Psoas muscle (tissue), 8 donors: ENCODE measurements around the gene ARFGEF3. TPM values are rescaled to one million over a fixed set of nuclear protein-coding genes. Genes with fewer than 3 reads are reported as not detected.

Experiments
- ATAC-seq, 4 donors: fragments of 200-7000 bp; cut with Tn5 transposase; one replicate each; pipeline ENCODE4 v1.9.1; 2020; ENCODE audit warnings: moderate library complexity in 3 of 4, mild to moderate bottlenecking in 2 of 4
- DNase-seq, 2 donors: peaks; one replicate each; pipeline ENCODE4 v3.0.0-alpha.2; 2020
- H3K27ac ChIP-seq: fragments of 200-600 bp; one replicate; pipeline ENCODE4 v1.8.0; 2022
- H3K27me3 ChIP-seq, 3 donors: fragments of 200-600 bp in 1 of 3; one replicate each; pipeline versions ENCODE4 v1.6.1 to v1.8.0; 2013 to 2022; ENCODE audit warnings: low read length in 2 of 3, mild to moderate bottlenecking in 2 of 3, moderate library complexity in 1 of 3; ENCODE audit not compliant: insufficient read depth in 3 of 3
- H3K36me3 ChIP-seq, 2 donors: fragments of 200-600 bp in 1 of 2; one replicate each; pipeline versions ENCODE4 v1.6.1 to v1.8.0; 2013 to 2022; ENCODE audit warnings: low read depth in 1 of 2, mild to moderate bottlenecking in 1 of 2, moderate library complexity in 1 of 2; ENCODE audit not compliant: insufficient read depth in 1 of 2
- H3K4me1 ChIP-seq: fragments of 200-600 bp; one replicate; pipeline ENCODE4 v1.8.0; 2022
- H3K4me3 ChIP-seq: fragments of 200-600 bp; one replicate; pipeline ENCODE4 v1.8.0; 2022; ENCODE audit warnings: mild to moderate bottlenecking
- H3K9me3 ChIP-seq: fragments of 200-600 bp; one replicate; pipeline ENCODE4 v1.8.0; 2022
- WGBS, 3 donors: extraction: QIAGEN DNeasy Blood & Tissue Kit; methylation state at CpG; one replicate each; pipeline versions ENCODE4 v1.1.6 to v1.1.7; 2013; 5-methylcytosine and 5-hydroxymethylcytosine counted together
- intact Hi-C, 2 donors: fragments of 100-400 bp; cut with DNase I; formaldehyde crosslinking; loops; one replicate each; pipeline versions ENCODE4 v1.11.0 to v1.14.2; 2022
- polyA plus RNA-seq, 3 donors: library from polyadenylated mRNA; stranded (reverse); fragments of 200-250 nt; gene quantifications; one replicate each; pipeline ENCODE4 v1.2.3, GENCODE V29; 2013
- total RNA-seq, 4 donors: library from RNA; stranded (reverse); fragmentation: NEBNext Ultra II Directional in 2 of 4; extraction: Animal tissue kit (Norgen Biotek cat#: 25700) in 2 of 4; gene quantifications; one replicate each; pipeline versions ENCODE4 v1.2.1 to v1.2.4, GENCODE V29; 2021 to 2023
- TF ChIP-seq, protein P1 (sequence below): fragments of 200-600 bp; IDR thresholded peaks from one replicate; pipeline ENCODE4 v1.8.0; 2022; ENCODE audit warnings: antibody characterized with exemption
- donor health status: healthy with polysubstance abuse.
- donor health status: DM: no; HTN: no; CAD: no; lungs with moderate emphysema.
- donor health status: Bipolar disorder and iron deficiency.
- donor health status: healthy.
- donor health status: DM: yes; HTN: yes; CAD: no.
- donor health status: DM: no; HTN: no; CAD: no.
- donor health status: DM: no; HTN: no; CAD: no.
- donor health status: DM: yes; HTN: yes; CAD: no.

Gene ARFGEF3
- total and polyA plus RNA-seq, 7 donors: 0.20 to 18.4 (median 0.38) TPM

DNA sequence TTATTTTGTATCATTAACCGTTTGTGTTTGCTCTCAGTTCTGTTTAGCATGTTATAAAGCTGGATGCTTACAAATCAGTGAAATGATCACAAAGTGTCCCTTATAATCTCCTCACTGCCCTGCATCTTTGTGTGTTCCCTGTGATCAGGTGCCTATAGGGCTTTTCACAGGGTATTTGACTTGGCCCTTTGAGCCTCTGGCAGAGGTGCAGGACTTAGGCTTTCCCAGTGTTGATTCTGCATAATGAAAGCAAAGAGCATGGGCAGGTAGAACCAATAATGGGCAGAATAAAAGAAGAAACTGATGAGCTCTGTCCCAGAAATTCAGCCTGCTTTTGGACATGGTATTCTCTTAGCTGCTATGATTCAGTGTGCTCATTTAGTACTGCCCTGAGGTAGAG lies 73.5 kb downstream of the ARFGEF3 start:
- intact Hi-C loops: no loop called here
- no peaks in the 10 kb centered on the region for H3K9me3 ChIP-seq
- H3K36me3 ChIP-seq: no peaks in the 10 kb centered on the region
- H3K4me3 ChIP-seq: no peak overlapping the region
- H3K27me3 ChIP-seq: no peaks in the 10 kb centered on the region
- TF ChIP-seq, protein P1, sequence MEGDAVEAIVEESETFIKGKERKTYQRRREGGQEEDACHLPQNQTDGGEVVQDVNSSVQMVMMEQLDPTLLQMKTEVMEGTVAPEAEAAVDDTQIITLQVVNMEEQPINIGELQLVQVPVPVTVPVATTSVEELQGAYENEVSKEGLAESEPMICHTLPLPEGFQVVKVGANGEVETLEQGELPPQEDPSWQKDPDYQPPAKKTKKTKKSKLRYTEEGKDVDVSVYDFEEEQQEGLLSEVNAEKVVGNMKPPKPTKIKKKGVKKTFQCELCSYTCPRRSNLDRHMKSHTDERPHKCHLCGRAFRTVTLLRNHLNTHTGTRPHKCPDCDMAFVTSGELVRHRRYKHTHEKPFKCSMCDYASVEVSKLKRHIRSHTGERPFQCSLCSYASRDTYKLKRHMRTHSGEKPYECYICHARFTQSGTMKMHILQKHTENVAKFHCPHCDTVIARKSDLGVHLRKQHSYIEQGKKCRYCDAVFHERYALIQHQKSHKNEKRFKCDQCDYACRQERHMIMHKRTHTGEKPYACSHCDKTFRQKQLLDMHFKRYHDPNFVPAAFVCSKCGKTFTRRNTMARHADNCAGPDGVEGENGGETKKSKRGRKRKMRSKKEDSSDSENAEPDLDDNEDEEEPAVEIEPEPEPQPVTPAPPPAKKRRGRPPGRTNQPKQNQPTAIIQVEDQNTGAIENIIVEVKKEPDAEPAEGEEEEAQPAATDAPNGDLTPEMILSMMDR: no peak
- no peak for ATAC-seq
- H3K27ac ChIP-seq: no peak overlapping the region
- DNase-seq: no peak
- 79 to 90% (median 84%) methylated on average over 1 of the region's 1 CpG for WGBS, 3 donors
- no peaks in the 10 kb centered on the region for H3K4me1 ChIP-seq

GRCh38 chr6:138235693-138236092 lies 74.0 kb downstream of the ARFGEF3 start:
- DNase-seq: no peak
- H3K36me3 ChIP-seq: no peaks in the 10 kb centered on the region
- WGBS, 3 donors: 94 to 98% (median 94%) methylated on average over 1 of the region's 1 CpG
- intact Hi-C loops: no loop called here
- no peaks in the 10 kb centered on the region for H3K27me3 ChIP-seq
- no peak for ATAC-seq
- TF ChIP-seq, protein P1: no peak
- H3K27ac ChIP-seq: no peak overlapping the region
- H3K9me3 ChIP-seq: no peaks in the 10 kb centered on the region
- H3K4me3 ChIP-seq: no peak overlapping the region
- H3K4me1 ChIP-seq: no peaks in the 10 kb centered on the region

- no peak overlapping the region for H3K4me3 ChIP-seq
- H3K27ac ChIP-seq: no peak overlapping the region
- intact Hi-C loops: no loop called here
- TF ChIP-seq, protein P1: no peak
- no peaks in the 10 kb centered on the region for H3K9me3 ChIP-seq
- 81 to 94% (median 91%) methylated on average over 2 of the region's 2 CpGs for WGBS, 3 donors
- H3K27me3 ChIP-seq: no peaks in the 10 kb centered on the region
- no peaks in the 10 kb centered on the region for H3K4me1 ChIP-seq
- DNase-seq (no peak), ATAC-seq (no peak)
- H3K36me3 ChIP-seq: no peaks in the 10 kb centered on the region
Measured at GRCh38 chr6:138237463-138237862, 75.7 kb downstream of the ARFGEF3 start.

- 76 to 82% (median 81%) methylated on average over 6 of the region's 6 CpGs for WGBS, 3 donors
- no peaks in the 10 kb centered on the region for H3K27me3 ChIP-seq
- H3K4me1 ChIP-seq: no peaks in the 10 kb centered on the region
- DNase-seq (no peak), ATAC-seq (no peak)
- no peak overlapping the region for H3K27ac ChIP-seq
- H3K9me3 ChIP-seq: no peaks in the 10 kb centered on the region
- TF ChIP-seq, protein P1: no peak
- no peak overlapping the region for H3K4me3 ChIP-seq
- intact Hi-C loops: no loop called here
- H3K36me3 ChIP-seq: no peaks in the 10 kb centered on the region
Measured at GRCh38 chr6:138238368-138238767, 76.6 kb downstream of the ARFGEF3 start.

- H3K4me3 ChIP-seq: no peak overlapping the region
- H3K4me1 ChIP-seq: no peaks in the 10 kb centered on the region
- H3K9me3 ChIP-seq: no peaks in the 10 kb centered on the region
- TF ChIP-seq, protein P1: no peak
- DNase-seq: no peak
- H3K27ac ChIP-seq: no peak overlapping the region
- H3K27me3 ChIP-seq: no peaks in the 10 kb centered on the region
- ATAC-seq: no peak
- no peaks in the 10 kb centered on the region for H3K36me3 ChIP-seq
- intact Hi-C loops: no loop called here
- WGBS, 3 donors: 93 to 96% (median 95%) methylated on average over 1 of the region's 1 CpG
Measured at GRCh38 chr6:138239774-138240173, 78.0 kb downstream of the ARFGEF3 start.
